Stomach (tissue), 9 donors: ENCODE data around the gene PEX13. TPM values are rescaled to one million over a fixed set of nuclear protein-coding genes. Genes with fewer than 3 reads are reported as not detected.
"Not testable (repeated sequence)": the region's sequence is repeated elsewhere in the genome, so short reads cannot be mapped to it uniquely, and the experiment has no call there.

Experiments
- DNase-seq, 2 donors: peaks; one replicate each; pipeline versions ENCODE4 v3.0.0 to v3.0.0-alpha.2; 2013 to 2019
- H3K27ac ChIP-seq, 5 donors: fragments of 200-600 bp in 4 of 5; sonication (generic) in 4 of 5; one replicate each; pipeline ENCODE4 v1.5.1; 2013 to 2019; ENCODE audit warnings: mild to moderate bottlenecking in 1 of 5, moderate library complexity in 1 of 5
- H3K27me3 ChIP-seq, 3 donors: fragments of 200-600 bp; sonication (generic); one replicate each; pipeline ENCODE4 v1.5.1; 2017 to 2019; ENCODE audit warnings: mixed run types in 1 of 3
- H3K36me3 ChIP-seq, 4 donors: fragments of 200-600 bp; sonication (generic); 1 replicate in 3 of 4; 2 replicates in 1 of 4; pipeline ENCODE4 v1.5.1; 2016 to 2019
- H3K4me1 ChIP-seq, 4 donors: fragments of 200-600 bp; sonication (generic); one replicate each; pipeline ENCODE4 v1.5.1; 2016 to 2019
- H3K4me3 ChIP-seq, 4 donors: fragments of 200-600 bp; sonication (generic) in 3 of 4; one replicate each; pipeline ENCODE4 v1.5.1; 2016 to 2019; ENCODE audit warnings: mild to moderate bottlenecking in 1 of 4
- H3K9me3 ChIP-seq, 4 donors: fragments of 200-600 bp; sonication (generic); one replicate each; pipeline ENCODE4 v1.5.1; 2016 to 2019
- EP300 ChIP-seq: sonication (generic); formaldehyde crosslinking; IDR thresholded peaks from one replicate; pipeline ENCODE4 v1.6.1; 2017; ENCODE audit warnings: antibody characterized with exemption
- POLR2A ChIP-seq, 4 donors: fragments of 450-650 bp; IDR thresholded peaks; one replicate each; pipeline ENCODE4 v1.6.1; 2016; ENCODE audit warnings: antibody characterized with exemption in 4 of 4, control low read depth in 2 of 4, mild to moderate bottlenecking in 1 of 4, moderate library complexity in 1 of 4
- POLR2AphosphoS5 ChIP-seq, 3 donors: sonication (generic); formaldehyde crosslinking; IDR thresholded peaks; one replicate each; pipeline ENCODE4 v1.6.1; 2016; ENCODE audit warnings: antibody characterized with exemption in 3 of 3
- WGBS, 5 donors: extraction: QIAGEN DNeasy Blood & Tissue Kit in 3 of 5; methylation state at CpG; one replicate each; pipeline versions ENCODE4 v1.1.5 to v1.1.7; 2013 to 2018; 5-methylcytosine and 5-hydroxymethylcytosine counted together
- intact Hi-C: fragments of 100-400 bp; cut with DNase I; formaldehyde crosslinking; loops from one replicate; pipeline ENCODE4 v1.15.1; 2023; ENCODE audit warnings: low total_unique reads
- polyA plus RNA-seq, 3 donors: library from polyadenylated mRNA; stranded (reverse); fragments of 200-250 nt; gene quantifications; one replicate each; pipeline ENCODE4 v1.2.3, GENCODE V29; 2013
- total RNA-seq, 5 donors: library from RNA; depleted of rRNA; stranded (reverse); fragments of >200 nt; gene quantifications; one replicate each; pipeline versions ENCODE4 v1.1.0 to v1.2.3, GENCODE V29; 2014 to 2016
- TF ChIP-seq, protein P1 (sequence below), 7 experiments: fragments of 450-650 bp in 4 of 7; fragments of 200-600 bp in 3 of 7; sonication (generic) in 3 of 7; IDR thresholded peaks; one replicate each; pipeline ENCODE4 v1.5.1; 2016 to 2019; ENCODE audit warnings: antibody characterized with exemption in 7 of 7, control low read depth in 2 of 7, mild to moderate bottlenecking in 1 of 7
- donor health status: healthy with polysubstance abuse.
- donor health status: Bipolar disorder and iron deficiency.
- donor health status: healthy.

PEX13 gene
- total and polyA plus RNA-seq, 8 donors, result 7.9 to 56.0 (median 14.0) TPM

DNA sequence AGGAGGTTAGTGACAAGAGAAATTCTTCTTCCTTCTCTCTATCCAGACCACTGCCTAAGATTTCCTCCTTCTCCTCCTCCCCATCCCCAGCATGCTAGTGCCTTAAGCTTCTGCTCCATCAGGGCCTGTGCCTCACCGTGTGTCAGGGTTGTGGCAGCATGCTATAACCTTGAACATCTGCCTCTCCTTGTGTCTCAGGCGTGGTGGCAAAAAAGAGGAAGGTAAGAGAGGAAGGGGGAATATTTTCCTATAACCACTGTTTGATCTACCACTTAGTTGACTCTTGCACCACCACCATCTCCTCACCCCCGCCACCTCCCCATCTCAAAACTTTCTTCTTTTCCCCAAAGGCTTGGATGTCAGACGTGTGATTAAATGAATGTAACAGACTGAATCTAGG lies 38.3 kb upstream of the PEX13 start:
- Histone ChIP-seq H3K4me1 (peaks cover 0 to 7% (median 0%) of the 10 kb centered on the region in 4 donors), H3K36me3 (peaks cover 0 to 5% (median 0%) of the 10 kb centered on the region in 4 donors), H3K27me3 (no peaks in the 10 kb centered on the region), H3K9me3 (no peaks in the 10 kb centered on the region), H3K27ac (no peak overlapping the region), H3K4me3 (no peak overlapping the region)
- TF ChIP-seq, protein P1, sequence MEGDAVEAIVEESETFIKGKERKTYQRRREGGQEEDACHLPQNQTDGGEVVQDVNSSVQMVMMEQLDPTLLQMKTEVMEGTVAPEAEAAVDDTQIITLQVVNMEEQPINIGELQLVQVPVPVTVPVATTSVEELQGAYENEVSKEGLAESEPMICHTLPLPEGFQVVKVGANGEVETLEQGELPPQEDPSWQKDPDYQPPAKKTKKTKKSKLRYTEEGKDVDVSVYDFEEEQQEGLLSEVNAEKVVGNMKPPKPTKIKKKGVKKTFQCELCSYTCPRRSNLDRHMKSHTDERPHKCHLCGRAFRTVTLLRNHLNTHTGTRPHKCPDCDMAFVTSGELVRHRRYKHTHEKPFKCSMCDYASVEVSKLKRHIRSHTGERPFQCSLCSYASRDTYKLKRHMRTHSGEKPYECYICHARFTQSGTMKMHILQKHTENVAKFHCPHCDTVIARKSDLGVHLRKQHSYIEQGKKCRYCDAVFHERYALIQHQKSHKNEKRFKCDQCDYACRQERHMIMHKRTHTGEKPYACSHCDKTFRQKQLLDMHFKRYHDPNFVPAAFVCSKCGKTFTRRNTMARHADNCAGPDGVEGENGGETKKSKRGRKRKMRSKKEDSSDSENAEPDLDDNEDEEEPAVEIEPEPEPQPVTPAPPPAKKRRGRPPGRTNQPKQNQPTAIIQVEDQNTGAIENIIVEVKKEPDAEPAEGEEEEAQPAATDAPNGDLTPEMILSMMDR (IDR thresholded peaks at IDR 0.05), result no peak
- TF ChIP-seq EP300, result no peak
- no peak for TF ChIP-seq POLR2AphosphoS5 (IDR thresholded peaks at IDR 0.05)
- intact Hi-C loops, result no loop called here
- 80 to 95% (median 86%) methylated on average over 4 of the region's 4 CpGs for WGBS, 5 donors
- no peak for DNase-seq

DNA sequence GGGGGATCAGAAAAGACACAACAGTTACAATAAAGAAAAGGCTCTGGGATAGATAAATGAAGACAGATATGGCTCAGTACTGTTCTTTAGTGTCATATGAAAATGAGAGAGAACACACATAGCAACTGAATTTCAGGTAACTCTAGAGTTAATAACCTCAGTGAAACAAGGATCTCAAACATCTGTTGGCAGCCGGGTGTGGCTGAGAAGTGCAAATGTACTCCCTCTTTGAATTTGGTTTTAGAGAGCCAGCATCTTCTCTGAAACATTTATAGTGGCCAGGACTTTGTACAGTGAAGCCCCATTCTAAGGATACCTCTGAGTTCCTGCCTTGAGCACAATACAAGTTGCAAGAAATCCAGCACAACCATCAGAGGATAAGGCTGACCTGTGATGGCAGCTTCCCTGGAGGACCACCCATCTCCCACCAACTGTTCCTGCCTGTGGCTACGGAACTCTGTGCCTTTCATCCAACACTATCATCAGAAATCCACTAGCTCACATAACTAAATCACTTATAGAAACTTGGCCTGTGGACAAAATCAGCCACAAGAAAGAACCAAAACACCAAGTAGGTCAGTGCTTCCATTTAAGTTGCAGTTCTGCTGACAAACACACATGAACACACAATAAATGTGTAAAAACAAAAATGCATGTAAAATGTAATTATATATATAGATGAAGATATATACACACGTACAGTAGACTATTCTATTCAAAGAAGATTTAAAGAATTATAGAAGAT lies 37.3 kb upstream of the PEX13 start:
- Histone ChIP-seq H3K9me3 (no peaks in the 10 kb centered on the region), H3K4me1 (peaks cover 0 to 7% (median 0%) of the 10 kb centered on the region in 4 donors), H3K27ac (no peak overlapping the region), H3K27me3 (no peaks in the 10 kb centered on the region), H3K4me3 (no peak overlapping the region), H3K36me3 (no peaks in the 10 kb centered on the region)
- 65 to 83% (median 71%) methylated on average over 3 of the region's 3 CpGs for WGBS, 5 donors
- intact Hi-C loops, result no loop called here
- TF ChIP-seq EP300 (no peak), POLR2AphosphoS5 (IDR thresholded peaks at IDR 0.05) (no peak), POLR2A (IDR thresholded peaks at IDR 0.05) (no peak)
- TF ChIP-seq, protein P1 (IDR thresholded peaks at IDR 0.05), result no peak
- DNase-seq, result no peak

DNA sequence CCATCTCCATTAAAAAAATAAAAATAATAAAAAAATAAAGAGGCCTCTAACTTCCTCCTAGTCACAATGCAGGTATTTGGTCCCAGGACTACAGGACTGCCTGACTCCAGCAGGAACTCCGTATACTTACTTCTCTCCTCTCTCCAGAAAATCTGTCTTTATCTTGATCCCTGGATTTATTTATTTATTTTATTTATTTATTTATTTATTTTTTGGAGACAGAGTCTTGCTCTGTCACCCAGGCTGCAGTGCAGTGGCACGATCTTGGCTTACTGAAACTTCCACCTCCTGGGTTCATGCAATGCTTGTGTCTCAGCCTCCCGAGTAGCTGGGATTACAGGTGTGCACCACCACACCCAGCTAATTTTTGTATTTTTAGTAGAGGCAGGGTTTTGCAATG lies 35.5 kb upstream of the PEX13 start:
- H3K36me3 ChIP-seq, DNase-seq, H3K4me3 ChIP-seq, intact Hi-C loops, H3K9me3 ChIP-seq, H3K4me1 ChIP-seq, H3K27ac ChIP-seq, H3K27me3 ChIP-seq: not testable (repeated sequence)
- 95 to 99% (median 97%) methylated on average over 3 of the region's 3 CpGs for WGBS, 5 donors

DNA sequence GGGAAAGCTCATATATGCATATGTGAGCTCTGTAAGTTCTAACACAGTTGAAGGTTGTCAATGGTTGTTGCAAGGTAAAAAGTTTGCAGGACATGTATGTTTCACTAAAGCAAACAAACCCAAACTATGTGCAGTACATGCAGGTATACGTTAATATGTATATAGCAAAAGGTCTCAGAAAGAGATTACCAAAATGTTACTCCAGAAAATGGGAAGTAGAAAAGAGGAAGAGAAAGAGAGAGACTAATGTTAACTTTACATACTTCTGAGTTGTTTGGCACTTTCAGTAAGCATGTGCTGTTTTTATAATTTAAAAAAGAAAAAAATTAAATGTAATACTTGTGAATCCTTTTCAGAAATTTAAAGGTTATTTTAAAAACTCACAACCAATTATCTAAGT lies 32.8 kb upstream of the PEX13 start:
- Histone ChIP-seq H3K4me1 (no peaks in the 10 kb centered on the region), H3K36me3 (no peaks in the 10 kb centered on the region), H3K27ac (no peak overlapping the region), H3K4me3 (no peak overlapping the region), H3K27me3 (no peaks in the 10 kb centered on the region), H3K9me3 (no peaks in the 10 kb centered on the region)
- intact Hi-C loops, result no loop called here
- 48 to 69% (median 65%) methylated on average over 1 of the region's 1 CpG for WGBS, 5 donors
- TF ChIP-seq, protein P1 (IDR thresholded peaks at IDR 0.05), result no peak
- TF ChIP-seq POLR2A (IDR thresholded peaks at IDR 0.05) (no peak), POLR2AphosphoS5 (IDR thresholded peaks at IDR 0.05) (no peak), EP300 (no peak)
- DNase-seq, result no peak

DNA sequence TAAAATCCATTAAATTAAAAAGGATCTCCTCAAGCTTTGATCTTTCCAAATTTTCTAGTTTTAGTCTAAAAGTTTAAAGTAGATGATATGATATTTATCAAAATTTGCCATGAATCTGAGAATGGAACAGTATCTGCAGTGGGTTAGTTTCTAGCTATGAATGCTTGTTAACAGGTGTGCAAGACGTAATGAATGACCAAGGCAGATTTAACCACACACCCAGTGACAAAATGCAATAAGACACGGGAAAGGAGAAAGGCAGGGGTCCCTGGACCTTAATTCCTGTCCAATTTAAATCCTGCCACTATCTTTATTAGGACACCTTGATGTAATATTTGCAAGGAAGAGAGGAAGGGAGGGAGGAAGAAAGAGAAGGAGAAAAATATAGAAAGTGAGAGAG lies 30.5 kb upstream of the PEX13 start:
- intact Hi-C loops, result no loop called here
- WGBS, 5 donors, result 76 to 87% (median 84%) methylated on average over 2 of the region's 2 CpGs
- no peaks in the 10 kb centered on the region for H3K36me3 ChIP-seq
- TF ChIP-seq POLR2A (IDR thresholded peaks at IDR 0.05) (no peak), EP300 (no peak), POLR2AphosphoS5 (IDR thresholded peaks at IDR 0.05) (no peak)
- TF ChIP-seq, protein P1 (IDR thresholded peaks at IDR 0.05), result no peak
- H3K27me3 ChIP-seq, result no peaks in the 10 kb centered on the region
- peaks cover 0 to 8% (median 4%) of the 10 kb centered on the region in 4 donors for H3K9me3 ChIP-seq
- no peak overlapping the region for H3K4me3 ChIP-seq
- DNase-seq, result no peak
- no peaks in the 10 kb centered on the region for H3K4me1 ChIP-seq
- H3K27ac ChIP-seq, result no peak overlapping the region

DNA sequence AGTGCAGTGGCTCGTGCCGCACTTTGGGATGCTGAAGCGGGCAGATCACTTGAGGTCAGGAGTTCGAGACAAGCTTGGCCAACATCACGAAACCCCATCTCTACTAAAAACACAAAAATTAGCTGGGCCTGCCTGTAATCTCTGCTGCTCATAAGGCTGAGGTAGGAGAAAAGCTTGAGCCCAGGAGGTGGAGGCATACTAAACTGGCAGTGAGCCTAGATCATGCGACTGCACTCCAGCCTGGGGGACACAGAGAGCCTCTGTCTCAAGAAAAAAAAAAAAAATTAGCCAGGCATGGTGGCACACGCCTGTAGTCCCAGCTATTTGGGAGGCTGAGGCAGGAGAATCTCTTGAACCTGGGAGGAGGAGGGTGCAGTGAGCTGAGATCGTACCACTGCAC lies 29.9 kb upstream of the PEX13 start:
- H3K27ac ChIP-seq, H3K36me3 ChIP-seq, H3K27me3 ChIP-seq, intact Hi-C loops, H3K4me1 ChIP-seq, H3K9me3 ChIP-seq, DNase-seq, H3K4me3 ChIP-seq: not testable (repeated sequence)
- WGBS, 5 donors, result 82 to 91% (median 90%) methylated on average over 8 of the region's 8 CpGs
